ENCODE data around the gene DSG3.
"Not testable (repeated sequence)": the region's sequence is repeated elsewhere in the genome, so short reads cannot be mapped to it uniquely, and the experiment has no call there.

Gene DSG3

DNA sequence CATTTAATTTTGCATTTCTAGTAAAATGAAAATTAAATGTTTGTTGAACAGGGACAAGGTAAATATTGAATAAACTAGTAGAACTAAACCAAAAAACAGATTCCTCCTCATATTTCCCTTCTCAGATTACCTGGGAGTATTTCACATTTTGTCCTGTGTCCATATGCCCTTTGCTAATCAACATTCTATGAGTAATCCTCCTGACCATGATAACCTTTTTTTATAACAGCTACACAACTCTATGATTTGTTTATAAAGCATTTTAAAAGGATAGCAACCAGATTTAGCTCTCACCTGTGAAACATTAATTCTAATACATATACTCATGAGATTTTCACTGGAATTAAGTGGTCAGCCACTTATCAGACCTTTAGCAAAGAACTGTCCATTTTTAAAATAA is 43.3 kb downstream of the DSG3 start:
- DNase-seq (ENCODE audit: low read depth in 3 of 3), result no peak

DNA sequence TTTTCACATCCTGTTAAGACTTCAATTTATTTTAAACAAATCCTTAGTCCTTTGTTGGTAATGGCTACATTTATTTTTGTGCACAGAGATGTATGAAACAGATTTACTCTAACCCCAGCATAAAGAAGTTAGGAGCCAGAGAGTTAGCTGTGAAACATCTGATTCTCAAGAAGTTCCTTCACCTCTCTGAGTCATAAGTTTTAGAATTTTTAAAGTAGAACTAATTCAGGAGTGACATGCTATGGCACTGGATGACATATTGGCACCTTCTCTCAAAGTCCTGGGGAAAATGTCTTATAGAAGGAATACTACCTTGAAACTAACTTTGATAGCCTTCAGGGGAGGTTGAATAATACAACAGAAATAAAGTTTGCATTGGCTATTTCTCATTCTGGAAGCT is 44.0 kb downstream of the DSG3 start:
- DNase-seq (ENCODE audit: low read depth in 3 of 3), result no peak

DNA sequence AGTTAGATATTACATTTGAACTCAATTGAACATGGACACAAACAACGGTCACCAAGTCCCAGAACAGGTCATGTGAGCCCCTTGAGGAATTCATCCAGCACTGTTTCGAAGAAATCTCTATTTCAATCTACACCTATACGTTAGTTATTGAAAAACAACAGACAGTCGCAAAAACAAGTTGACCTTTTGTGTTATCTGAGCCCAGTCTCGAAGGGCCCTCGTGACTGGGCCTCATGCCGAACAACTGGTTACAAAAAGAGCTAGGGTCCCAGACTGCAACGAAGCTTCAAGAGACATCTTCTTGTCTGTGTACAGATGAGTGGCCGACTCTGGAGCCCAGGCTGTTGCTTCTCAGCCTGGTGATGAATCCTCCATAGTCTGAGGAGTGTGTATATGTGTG is 45.1 kb downstream of the DSG3 start:
- DNase-seq (ENCODE audit: low read depth in 3 of 3), result no peak

DNA sequence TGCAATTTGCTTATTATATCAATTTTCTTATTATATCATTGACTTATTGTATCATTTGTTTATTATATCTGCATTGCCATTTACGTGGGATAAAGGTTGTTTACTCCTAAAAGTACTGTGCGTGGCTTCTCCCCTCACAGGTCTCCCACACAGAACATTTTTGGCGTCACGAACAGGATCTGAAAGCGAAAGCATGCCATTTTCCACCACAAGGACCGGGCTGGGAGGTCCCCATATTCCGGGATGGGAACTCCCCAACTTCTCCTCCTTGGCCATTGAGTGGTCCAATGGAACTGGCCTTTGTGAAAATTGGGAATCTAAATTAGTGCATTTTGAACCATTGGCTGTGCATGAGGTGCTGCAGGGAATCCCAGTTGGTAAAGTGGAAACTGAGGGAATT is 45.6 kb downstream of the DSG3 start:
- DNase-seq (ENCODE audit: low read depth in 3 of 3), result no peak

DNA sequence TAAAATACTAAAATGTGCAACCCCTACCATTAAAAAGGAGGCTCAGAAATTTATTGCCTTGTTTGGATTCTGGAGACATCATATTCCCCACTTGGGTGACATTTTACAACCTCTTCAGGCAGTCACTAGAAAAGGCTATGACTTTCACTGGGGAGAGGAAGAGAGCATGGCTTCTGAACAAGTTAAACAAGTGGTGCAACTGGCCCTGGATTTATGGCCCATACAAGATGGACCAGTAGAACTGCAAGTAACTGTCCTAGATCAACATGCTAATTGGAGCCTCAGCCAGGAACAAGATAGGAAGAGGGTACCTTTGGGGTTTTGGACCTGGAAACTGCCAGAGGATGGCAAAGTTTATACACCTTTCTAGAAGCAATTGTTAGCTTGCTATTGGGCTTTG is 46.4 kb downstream of the DSG3 start:
- no peak for DNase-seq (ENCODE audit: low read depth in 3 of 3)

DNA sequence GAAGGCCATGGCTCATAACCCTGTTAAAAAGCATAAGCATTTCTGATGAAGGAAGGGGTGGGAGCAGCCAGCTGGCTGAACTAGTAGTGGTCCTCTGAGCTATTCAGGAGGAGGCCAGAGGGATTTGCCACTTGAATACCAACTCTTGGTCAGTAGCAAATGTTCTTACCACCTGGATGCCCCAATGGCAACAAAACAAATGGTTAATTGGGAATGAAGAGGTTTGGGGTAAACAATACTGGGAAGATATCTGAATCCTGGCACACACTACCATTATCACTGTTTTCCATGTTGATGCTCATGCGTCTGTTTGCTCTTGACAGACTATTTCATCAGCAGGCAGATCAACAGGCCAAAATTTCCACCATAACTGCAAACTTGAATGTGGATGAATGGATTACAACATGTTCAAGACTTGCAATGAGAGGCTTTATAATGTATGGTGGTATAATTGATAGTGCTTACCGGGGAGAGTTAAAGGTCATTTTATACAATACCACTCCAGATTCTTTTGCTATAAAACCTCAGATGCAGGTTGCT is 47.2 kb downstream of the DSG3 start:
- not testable (repeated sequence) for DNase-seq (ENCODE audit: low read depth in 3 of 3)

DNA sequence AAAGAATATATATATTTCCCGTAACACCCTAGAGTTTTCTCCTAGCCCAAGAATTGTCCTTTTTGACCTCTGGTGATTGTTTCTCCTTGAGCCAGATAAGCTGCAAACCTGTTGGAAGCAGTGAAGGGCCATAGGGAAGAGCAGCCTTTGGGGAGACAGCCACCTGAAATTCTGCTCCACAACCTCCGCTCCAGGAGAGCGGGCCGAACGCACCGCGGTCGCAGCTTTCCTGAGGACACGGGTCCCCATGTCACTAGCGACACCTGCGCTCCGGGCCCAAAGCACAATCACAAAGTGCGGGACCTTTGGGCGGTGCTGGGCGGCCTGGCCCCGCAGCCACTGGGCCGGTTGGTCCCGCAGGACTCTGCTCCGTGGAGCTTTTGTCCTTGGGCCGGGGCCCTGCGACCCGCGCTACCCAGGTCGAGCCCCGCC is 49.9 kb downstream of the DSG3 start:
- no peak for DNase-seq (ENCODE audit: low read depth in 3 of 3)

DNA sequence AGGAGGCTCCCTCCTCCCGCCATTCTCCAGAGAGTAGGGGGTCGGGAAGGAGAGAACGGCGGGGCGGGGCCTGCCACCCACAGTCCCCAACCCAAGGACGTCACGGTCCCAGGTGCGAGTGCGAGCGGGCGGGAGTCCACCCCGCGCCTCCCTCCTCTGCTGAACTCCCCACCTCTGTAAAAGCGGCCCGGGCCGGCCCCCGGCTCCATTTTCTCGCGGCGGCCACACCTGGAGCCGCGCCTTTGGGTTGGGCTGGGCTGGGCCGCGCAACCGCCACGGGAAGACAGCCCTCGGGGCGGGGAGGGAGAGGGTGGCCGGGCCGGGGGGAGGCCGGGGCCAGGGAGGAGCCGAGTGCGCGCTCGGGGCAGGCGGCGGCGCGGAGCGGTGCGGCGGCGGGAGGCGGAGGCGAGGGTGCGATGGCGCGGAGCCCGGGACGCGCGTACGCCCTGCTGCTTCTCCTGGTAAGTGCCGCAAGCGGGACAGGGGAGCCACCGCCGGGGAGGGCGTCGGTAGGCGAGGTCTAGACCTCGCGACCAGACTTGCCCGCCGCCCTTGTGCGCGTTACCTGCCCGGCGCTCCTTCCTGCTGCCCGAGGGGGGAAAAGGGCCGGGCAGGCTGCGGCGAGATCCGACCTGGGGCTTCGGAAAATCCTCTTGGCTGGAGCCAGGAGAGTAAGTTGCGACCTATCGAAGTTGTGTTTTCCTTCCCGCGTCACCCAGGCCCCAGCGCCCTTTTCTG is 50.5 kb downstream of the DSG3 start, which contains the start of gene DSG2:
TSS of gene DSG2 (plus strand) at position 342 of the 738 bp plus-strand sequence. CDS start at position 417, 75 bp downstream.
- peak in 2 of 3 donors; percentile 0 to 10 for DNase-seq (ENCODE audit: low read depth in 3 of 3)

DNA sequence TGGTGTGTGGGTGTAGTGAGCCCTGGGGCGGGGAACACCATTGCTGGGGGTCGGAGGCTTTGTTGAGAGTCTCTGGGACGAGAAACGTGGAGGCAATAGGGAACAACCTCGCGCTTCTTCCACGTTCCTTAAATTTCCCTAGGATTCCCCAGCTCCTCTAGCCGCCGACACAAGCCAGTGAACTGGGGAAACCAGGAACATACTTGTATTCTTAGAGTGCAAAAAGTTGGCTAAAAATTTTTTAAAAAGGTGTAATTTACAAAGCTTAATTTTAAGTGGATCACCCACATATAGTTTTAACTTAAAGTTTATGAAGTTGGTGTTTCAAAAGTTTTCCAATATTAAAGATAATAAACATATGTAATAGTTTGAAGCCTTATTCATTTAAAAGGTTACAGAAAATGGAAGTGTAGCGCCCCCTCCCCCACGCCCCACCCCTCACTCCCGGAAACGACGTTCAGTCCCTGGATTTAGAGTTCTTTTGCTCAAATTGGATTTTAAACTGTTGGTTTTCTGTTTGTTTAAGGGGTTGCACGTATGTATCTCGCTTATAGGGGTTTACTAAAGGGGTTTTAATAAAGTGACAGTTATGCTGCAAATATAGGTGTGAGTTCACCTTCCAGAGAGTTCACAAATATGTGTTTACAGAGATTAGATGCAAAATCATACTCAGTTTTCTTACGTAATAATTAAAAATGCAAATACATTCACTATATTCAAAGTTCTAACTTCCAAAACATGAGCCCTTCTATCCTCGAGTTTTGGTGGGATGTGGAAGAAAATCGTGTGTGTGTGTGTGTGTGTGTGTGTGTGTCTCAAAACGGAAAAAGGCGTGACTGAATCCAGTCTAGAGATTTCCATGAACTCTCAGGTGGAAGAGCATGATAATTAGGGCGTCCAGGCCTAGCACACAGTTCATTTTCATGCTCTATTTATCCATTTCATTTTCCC is 51.3 kb downstream of the DSG3 start:
- DNase-seq (ENCODE audit: low read depth in 3 of 3), result no peak

DNA sequence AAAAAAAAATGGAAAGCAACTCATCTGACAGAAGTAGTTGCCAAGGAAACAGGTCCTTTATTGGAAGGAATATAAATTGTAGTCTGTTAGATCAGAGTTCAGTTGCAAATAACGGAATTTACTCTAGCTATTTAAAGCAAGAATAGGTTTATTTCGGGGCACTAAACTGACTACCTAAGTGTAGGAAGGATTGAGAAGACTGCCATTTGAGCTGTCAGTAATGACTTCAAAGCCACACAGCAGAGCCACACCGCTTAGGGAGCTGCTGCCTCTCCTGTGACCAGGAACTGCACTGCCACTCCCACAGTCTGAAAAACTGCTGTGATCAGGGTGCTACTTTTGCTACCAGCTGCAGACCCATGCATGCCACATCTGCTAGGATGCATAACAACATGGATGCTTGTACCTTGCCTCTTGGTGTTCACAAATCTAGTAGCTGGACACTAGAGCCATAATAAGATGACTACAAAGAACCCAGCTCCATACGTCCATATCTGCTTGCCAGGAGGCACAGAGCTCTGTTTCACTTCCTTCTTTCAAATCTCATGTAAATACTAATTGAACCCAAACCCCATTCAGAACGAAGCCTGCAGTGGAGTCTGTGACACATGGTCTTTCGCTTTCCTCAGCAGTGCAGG is 52.6 kb downstream of the DSG3 start:
- no peak for DNase-seq (ENCODE audit: low read depth in 3 of 3)

DNA sequence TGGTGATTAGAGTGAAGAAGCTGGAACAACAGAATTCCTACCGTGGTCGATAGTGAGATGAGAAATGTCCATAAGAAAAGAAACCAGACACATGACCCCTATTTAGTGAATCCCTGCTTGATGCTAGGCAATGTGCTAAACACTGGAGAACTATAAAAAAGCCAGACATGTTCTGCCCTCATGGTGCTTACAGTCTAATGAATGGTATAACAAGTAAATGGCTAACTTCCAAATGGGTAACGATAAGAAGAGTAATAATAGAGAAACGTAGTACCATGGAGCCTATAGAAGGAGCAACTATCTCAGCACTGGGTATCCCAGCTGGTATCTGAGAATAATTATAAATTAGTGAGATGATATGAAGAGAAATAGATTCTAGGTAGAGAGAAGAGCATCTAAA is 55.5 kb downstream of the DSG3 start:
- no peak for DNase-seq (ENCODE audit: low read depth in 3 of 3)

DNA sequence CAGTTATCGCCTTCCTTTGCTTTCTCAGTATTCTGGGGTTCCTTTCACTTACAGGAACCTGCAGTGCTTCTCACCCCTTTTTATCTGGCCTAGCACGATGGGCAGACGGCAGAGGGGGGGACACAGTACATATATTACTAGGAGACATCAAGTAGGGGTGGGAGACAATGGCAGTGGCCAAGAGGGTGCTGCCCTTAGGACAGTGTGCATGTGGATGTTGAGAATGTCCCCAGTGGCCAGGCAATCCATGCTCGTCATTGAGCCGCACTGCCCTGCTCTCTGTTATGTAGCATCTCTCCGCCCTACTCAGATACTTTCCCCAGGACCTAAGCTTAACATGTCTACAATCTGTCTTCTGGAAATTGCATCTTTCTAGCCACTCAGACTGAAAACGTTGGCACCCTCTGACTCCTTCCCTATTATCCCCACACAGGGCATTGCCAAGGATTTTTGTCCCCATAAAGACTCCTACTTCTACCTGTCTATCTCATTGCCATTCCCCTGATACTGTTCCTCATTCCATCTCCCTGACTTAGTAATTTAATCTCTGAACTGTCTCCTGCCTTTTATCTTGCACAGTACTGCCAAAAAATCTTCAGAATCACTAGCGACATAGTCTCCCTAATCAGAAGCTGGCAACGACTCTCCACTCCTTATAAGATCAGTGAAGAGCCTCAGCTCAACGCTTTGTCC is 57.1 kb downstream of the DSG3 start:
- DNase-seq (ENCODE audit: low read depth in 3 of 3), result no peak

DNA sequence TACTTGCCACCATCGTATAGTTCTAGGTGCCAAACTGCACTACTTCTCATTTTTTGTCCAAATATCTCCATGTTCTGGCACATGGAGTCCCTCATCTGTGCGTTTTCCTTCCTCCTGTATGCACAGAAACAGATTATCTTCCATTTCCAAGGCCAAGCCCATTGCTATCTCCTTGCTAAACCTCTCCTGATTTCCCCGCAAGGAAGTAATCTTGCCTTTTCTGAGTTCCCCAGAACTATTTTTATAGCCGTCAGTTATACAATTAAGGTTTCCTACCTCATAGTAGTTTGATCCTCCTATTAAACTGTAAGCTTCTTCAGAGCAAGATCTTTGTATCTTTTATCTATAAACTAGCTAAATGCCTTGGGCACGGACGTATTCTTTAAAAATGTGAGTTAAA is 57.6 kb downstream of the DSG3 start:
- DNase-seq (ENCODE audit: low read depth in 3 of 3), result no peak

DNA sequence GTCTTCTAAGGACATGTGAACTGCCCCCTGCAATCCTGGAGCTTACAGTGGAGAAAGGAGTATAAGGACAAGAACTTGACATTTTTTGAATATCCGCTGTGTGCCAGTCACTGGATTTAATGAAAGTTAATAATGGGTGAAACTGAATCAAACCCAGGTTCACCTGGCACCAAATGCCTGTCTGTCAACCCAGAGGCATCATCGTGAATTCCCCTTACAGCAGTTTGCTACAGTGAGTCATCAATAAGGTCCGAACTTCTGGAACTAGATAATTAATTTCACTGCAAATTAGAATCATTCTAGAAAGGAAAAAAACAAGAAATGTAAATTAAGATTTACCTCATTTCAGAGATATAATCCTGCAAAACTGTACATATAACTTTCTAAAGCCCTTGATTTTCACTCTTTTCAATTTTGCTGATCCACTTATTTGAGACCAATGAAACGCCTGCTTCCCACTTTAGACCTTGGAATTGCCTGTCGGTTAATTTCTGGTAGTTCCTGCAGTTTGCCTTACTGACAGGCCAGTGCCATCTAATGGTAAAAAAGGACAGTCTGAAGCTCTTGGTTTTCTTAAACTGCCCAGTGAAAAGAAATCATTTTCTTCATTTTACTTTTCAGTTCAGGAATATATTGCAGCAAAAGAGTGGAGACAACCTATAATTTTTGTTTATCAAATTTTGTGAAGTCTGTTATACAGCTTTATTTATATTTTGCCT is 58.6 kb downstream of the DSG3 start:
- no peak for DNase-seq (ENCODE audit: low read depth in 3 of 3)

DNA sequence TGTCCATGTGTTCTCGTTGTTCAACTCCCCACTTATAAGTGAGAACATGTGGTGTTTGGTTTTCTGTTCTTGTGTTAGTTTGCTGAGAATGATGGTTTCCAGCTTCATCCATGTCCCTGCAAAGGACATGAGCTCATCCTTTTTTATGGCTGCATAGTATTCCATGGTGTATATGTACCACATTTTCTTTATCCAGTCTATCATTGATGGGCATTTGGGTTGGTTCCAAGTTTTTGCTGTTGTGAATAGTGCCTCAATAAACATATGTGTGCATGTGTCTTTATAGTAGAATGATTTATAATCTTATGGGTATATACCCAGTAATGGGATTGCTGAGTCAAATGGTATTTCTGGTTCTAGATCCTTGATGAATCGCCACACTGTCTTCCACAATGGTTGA is 59.6 kb downstream of the DSG3 start:
- not testable (repeated sequence) for DNase-seq (ENCODE audit: low read depth in 3 of 3)

DNA sequence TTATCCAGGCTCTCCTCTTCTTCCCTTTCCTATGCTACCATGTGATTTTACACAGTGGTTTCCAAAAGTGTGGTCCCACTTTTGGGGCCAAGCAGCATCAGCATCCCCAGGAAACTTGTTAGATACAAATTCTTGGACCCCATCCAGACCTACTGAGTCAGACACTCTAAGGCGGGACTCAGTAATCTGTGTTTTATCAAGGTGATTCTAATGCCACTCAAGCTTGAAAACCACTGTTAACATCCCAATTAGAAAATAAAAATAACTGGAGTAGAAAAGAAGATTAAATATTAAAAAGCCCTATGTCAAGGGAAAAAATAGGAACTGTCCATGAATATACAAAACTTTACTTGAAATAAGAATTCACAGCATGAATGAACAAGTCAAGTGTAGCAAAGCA is 61.2 kb downstream of the DSG3 start:
- no peak for DNase-seq (ENCODE audit: low read depth in 3 of 3)

DNA sequence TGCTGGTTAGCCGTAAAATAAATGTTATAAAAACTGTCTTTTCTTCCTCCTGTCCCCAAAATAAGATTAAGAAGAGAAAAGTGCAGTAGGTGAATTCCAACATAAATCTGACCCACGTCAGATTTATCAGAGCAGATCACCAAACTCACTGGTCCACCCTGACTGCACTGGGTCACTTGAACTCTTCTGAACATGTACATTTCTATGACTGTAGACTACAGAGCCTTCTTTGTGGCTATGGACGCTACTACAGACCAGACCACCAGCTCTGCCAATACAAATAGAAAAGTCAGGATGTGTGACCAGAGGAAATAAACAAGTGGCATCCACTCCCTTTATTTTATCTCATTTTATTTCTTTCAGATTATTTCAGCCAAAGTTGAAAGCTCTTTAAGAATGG is 62.0 kb downstream of the DSG3 start:
- DNase-seq (ENCODE audit: low read depth in 3 of 3), result no peak

DNA sequence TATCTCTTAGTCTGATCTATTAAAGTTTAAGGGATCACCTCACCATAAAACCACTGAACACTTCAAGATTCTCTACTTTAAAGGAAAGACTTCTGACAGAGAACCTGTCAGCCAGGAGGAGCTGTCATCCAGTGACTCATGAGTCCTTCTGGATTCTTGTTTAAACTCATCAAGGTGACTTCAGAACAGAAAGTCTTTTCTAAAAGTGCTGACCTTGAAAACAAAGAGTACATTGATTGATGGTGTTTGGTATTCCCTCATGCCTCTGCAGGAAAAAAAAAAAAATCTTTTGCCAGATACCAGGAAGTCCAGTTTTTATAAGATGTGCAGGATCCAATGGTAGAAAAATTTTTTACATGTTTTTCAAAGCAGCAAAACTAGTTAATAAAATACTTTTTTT is 62.8 kb downstream of the DSG3 start:
- no peak for DNase-seq (ENCODE audit: low read depth in 3 of 3)

DNA sequence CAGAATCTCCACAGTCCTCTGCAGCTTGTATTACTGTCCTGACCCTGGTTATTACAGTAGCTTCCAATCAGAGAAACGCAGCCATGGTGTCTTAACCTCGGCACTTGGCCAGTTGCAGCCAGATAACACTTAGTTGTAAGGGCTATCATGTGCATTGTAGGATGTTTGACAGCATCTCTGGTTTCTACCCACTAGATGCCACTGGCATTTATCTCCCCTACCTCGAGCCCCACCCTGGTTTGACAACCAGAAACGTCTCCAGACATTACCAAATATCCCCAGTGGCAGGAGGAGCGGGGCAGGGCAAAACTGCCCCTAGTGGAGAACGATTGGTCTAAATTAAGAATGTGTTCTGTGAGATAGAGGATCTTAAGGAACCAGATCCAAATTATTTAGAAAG is 63.6 kb downstream of the DSG3 start:
- DNase-seq (ENCODE audit: low read depth in 3 of 3), result no peak

DNA sequence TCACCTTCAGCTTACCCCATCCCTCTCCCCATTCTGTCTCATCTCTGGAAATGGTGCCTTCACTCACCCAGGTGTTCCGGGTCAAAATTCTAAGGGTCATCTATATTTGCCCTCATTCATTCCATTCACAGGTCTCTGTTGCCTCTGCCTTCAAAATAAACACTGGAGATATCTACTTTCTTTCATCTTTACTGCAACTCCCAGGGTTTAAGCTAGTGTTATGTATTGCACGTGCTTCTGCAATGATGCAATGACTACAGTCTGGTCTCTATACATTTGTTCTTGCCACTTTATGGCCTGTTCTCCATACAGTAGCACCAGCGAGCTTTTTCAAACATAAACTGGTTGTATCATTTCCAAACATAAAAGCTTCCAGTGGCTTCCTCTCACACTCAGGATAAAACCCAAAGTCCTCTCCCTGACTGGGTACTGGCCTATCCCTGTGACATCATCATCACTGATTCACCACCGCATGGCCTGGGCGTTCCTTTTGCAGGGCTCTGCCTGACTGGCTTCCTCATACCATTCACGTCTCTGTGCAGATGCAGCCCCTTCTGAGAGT is 64.7 kb downstream of the DSG3 start:
- DNase-seq (ENCODE audit: low read depth in 3 of 3), result no peak
